Measurements from ENCODE around the gene CSGALNACT2. TPM values are rescaled to one million over a fixed set of nuclear protein-coding genes. Genes with fewer than 3 reads are reported as not detected.

The CSGALNACT2 gene
- polyA plus RNA-seq, 1 of the 3 experiments (the other 2 are of a cell fraction): 11.5 TPM

DNA sequence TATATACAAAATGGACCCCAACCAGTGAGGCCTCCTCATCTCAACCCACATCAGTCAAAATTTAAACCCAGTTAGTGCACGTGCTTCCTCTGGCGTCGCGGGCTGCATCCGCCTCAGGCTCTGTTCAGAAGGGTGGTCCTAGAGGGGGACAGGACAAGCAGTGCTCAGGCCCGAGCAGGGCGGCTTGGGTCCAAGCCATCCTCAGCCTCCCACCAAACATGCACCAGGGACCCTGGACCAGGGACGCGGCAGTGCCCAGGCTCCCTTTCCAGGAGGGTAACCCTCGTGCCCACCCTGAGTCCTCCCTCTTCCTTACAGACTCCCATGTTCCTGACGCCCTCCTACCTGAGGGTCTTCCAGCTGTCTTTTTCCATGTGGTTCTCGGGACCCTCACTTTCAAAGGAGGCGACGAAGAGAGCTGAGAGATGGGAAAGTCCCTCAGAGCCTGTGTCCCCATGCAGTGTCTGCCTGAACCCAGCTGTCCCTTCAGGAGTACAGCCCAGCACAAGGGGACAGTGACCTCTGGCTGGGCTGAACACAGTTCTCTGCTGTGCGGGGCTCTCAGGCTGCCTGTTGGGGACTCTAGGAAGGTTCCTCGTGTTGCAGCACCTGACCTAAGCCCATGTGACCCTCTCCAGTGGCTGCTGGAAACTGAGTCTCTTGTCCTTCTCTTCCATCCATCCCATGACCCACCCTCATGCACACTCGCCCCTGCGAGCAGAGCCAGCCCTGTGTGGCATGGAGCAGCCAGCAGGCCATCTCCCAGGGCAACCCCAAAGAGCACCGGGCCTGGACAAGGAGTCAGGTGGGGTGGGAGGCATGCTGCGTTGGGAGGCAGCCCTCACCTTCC is 58.1 kb downstream of the CSGALNACT2 start (continued):
- TF ChIP-seq, protein P1, sequence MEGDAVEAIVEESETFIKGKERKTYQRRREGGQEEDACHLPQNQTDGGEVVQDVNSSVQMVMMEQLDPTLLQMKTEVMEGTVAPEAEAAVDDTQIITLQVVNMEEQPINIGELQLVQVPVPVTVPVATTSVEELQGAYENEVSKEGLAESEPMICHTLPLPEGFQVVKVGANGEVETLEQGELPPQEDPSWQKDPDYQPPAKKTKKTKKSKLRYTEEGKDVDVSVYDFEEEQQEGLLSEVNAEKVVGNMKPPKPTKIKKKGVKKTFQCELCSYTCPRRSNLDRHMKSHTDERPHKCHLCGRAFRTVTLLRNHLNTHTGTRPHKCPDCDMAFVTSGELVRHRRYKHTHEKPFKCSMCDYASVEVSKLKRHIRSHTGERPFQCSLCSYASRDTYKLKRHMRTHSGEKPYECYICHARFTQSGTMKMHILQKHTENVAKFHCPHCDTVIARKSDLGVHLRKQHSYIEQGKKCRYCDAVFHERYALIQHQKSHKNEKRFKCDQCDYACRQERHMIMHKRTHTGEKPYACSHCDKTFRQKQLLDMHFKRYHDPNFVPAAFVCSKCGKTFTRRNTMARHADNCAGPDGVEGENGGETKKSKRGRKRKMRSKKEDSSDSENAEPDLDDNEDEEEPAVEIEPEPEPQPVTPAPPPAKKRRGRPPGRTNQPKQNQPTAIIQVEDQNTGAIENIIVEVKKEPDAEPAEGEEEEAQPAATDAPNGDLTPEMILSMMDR (IDR thresholded peaks at IDR 0.05): no peak
- no peak for TF ChIP-seq EZH2phosphoT487 (IDR thresholded peaks at IDR 0.05; ENCODE audit: borderline replicate concordance, low read depth)
- TF ChIP-seq FOXM1 (IDR thresholded peaks at IDR 0.05; ENCODE audit: low read depth): no peak
- no peak for TF ChIP-seq RAD21 (IDR thresholded peaks at IDR 0.05; ENCODE audit: low read length)

DNA sequence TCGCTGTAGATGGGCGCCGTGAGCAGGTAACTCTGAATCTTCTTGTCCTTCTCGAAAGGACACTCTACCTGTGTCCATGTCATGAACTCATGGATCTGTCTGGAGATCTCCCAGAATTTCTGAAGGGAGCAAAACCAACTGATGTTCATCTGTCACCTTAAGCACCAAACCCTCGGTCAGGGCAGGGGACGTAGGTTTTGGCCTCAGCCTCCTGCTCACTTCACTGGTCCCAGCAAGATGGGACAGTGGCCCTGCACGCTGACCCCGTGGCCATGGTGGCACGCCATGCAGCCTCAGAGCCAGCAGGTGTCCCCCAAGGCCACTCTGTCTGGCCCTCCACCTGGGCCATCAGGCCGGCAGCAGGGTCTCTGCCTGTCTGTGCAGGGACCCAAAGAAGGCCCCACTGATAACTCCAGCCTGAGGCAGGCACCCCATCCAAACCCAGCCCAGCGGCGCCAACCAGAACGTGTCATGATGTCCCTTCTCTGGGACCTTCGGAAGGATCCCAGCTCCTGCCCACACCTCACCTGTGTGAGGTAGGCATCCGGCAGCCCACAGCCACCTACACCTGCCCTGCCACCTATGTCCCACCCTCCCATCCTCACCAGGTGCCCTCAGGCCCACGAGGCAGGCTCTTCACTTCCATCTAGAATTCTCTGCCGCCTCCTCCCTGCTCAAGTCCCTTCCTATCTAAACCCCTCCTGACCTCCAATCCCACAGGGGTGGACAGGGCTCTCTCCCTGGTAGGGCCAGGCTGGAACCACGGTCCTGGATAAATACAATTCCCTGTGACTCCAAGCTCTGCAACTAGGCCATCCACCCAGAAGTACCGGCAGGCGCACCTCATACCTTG is 59.0 kb downstream of the CSGALNACT2 start:
- no peaks in the 10 kb centered on the region for H3K27me3 ChIP-seq (ENCODE audit: insufficient read depth)
- H3K36me3 ChIP-seq (replicated peaks in 1 of 2; ENCODE audit: control insufficient read depth in 1 of 2, insufficient read depth in 2 of 2, low read length in 1 of 2): peaks cover 0 to 2% of the 10 kb centered on the region in 2 experiments
- ChIA-PET CTCF (no interaction called here), POLR2A (no interaction called here)
- H3K79me2 ChIP-seq (ENCODE audit: insufficient read depth): no peaks in the 10 kb centered on the region
- H3K4me3 ChIP-seq (ENCODE audit: low read depth in 2 of 2, low read length in 1 of 2): no peak overlapping the region
- H3K9me2 ChIP-seq: no peaks in the 10 kb centered on the region
- H3K9ac ChIP-seq: no peak overlapping the region
- no peaks in the 10 kb centered on the region for H3F3A ChIP-seq (replicated peaks; ENCODE audit: insufficient read depth)
- peak; percentile 38 for DNase-seq
- H3K4me1 ChIP-seq (ENCODE audit: control insufficient read depth in 1 of 2, insufficient read depth in 2 of 2, low read depth in 1 of 2, low read length in 1 of 2): peaks cover 0 to 5% of the 10 kb centered on the region in 2 experiments; a peak in 1 of 4 replicates
- no peaks in the 10 kb centered on the region for H4K20me1 ChIP-seq (ENCODE audit: insufficient read depth)
- no peaks in the 10 kb centered on the region for H3K9me3 ChIP-seq
- no peak overlapping the region for H2AFZ ChIP-seq (ENCODE audit: low read depth)
- no peak overlapping the region for H3K27ac ChIP-seq (ENCODE audit: low read depth in 2 of 2, low read length in 1 of 2)
- TF ChIP-seq RAD21 (IDR thresholded peaks at IDR 0.05; ENCODE audit: low read length) (no peak), SIN3A (IDR thresholded peaks at IDR 0.05; ENCODE audit: borderline replicate concordance, low read depth, low read length) (no peak), NFIC (IDR thresholded peaks at IDR 0.05; ENCODE audit: borderline replicate concordance) (no peak), MEF2A (IDR thresholded peaks at IDR 0.05; ENCODE audit: borderline replicate concordance, low read depth) (no peak), TEAD4 (IDR thresholded peaks at IDR 0.05; ENCODE audit: borderline replicate concordance, insufficient read depth) (no peak), NRF1 (IDR thresholded peaks at IDR 0.05; ENCODE audit: low read depth, low read length) (no peak), TAF1 (IDR thresholded peaks at IDR 0.05; ENCODE audit: borderline replicate concordance, low read depth, low read length) (no peak), CHD2 (IDR thresholded peaks at IDR 0.05; ENCODE audit: low read length, partially characterized antibody) (no peak), MXI1 (IDR thresholded peaks at IDR 0.05; ENCODE audit: low read depth, low read length) (no peak), GATA2 (CRISPR knock-in tag; IDR thresholded peaks at IDR 0.05) (no peak), TCF12 (IDR thresholded peaks at IDR 0.05) (no peak), FOXJ3 (CRISPR knock-in tag; IDR thresholded peaks at IDR 0.05) (no peak)
- TF ChIP-seq, protein P2, sequence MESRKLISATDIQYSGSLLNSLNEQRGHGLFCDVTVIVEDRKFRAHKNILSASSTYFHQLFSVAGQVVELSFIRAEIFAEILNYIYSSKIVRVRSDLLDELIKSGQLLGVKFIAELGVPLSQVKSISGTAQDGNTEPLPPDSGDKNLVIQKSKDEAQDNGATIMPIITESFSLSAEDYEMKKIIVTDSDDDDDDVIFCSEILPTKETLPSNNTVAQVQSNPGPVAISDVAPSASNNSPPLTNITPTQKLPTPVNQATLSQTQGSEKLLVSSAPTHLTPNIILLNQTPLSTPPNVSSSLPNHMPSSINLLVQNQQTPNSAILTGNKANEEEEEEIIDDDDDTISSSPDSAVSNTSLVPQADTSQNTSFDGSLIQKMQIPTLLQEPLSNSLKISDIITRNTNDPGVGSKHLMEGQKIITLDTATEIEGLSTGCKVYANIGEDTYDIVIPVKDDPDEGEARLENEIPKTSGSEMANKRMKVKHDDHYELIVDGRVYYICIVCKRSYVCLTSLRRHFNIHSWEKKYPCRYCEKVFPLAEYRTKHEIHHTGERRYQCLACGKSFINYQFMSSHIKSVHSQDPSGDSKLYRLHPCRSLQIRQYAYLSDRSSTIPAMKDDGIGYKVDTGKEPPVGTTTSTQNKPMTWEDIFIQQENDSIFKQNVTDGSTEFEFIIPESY (IDR thresholded peaks at IDR 0.05; ENCODE audit: borderline replicate concordance, low read depth): no peak
- TF ChIP-seq, protein P1 (IDR thresholded peaks at IDR 0.05): no peak
- TF ChIP-seq, protein P3, sequence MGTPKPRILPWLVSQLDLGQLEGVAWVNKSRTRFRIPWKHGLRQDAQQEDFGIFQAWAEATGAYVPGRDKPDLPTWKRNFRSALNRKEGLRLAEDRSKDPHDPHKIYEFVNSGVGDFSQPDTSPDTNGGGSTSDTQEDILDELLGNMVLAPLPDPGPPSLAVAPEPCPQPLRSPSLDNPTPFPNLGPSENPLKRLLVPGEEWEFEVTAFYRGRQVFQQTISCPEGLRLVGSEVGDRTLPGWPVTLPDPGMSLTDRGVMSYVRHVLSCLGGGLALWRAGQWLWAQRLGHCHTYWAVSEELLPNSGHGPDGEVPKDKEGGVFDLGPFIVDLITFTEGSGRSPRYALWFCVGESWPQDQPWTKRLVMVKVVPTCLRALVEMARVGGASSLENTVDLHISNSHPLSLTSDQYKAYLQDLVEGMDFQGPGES (IDR thresholded peaks at IDR 0.05; ENCODE audit: low read depth, low read length): no peak
- TF ChIP-seq, protein P4, sequence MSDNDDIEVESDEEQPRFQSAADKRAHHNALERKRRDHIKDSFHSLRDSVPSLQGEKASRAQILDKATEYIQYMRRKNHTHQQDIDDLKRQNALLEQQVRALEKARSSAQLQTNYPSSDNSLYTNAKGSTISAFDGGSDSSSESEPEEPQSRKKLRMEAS (IDR thresholded peaks at IDR 0.05; ENCODE audit: low read depth): no peak
- H3K4me2 ChIP-seq: no peak overlapping the region
- 86% methylated on average over 15 of the region's 20 CpGs for WGBS (ENCODE audit: low lambda C conversion rate)

All from SK-N-SH (cell line).